HL-60 (cell line): Measurements from ENCODE around the gene ZNF547.

ENCODE experiments used
- DNase-seq, 2 experiments: peaks; one replicate each; pipeline ENCODE4 v3.0.0-alpha.2; 2010 to 2020; ENCODE audit warnings: low read depth in 1 of 2, low spot score in 1 of 2
- H3K27ac ChIP-seq: fragments of 250-450 bp; sonication (Bioruptor Pico); replicated peaks from 2 replicates; pipeline ENCODE4 v1.5.1; 2020; ENCODE audit warnings: mild to moderate bottlenecking, moderate library complexity
- H3K27me3 ChIP-seq: fragments of 250-450 bp; sonication (Bioruptor Pico); 2 replicates; pipeline ENCODE4 v1.5.1; 2021; ENCODE audit warnings: mild to moderate bottlenecking, moderate library complexity; ENCODE audit not compliant: insufficient read depth, poor library complexity, severe bottlenecking
- H3K4me3 ChIP-seq: replicated peaks from 2 replicates; pipeline ENCODE4 v1.5.1; 2011; ENCODE audit warnings: mild to moderate bottlenecking, control low read depth, low read length; ENCODE audit not compliant: insufficient read depth
- GABPA ChIP-seq: IDR thresholded peaks from 2 replicates; pipeline ENCODE4 v1.6.1; 2012; ENCODE audit warnings: low read depth
- POLR2AphosphoS5 ChIP-seq: IDR thresholded peaks from 2 replicates; pipeline ENCODE4 v1.6.1; 2012; ENCODE audit warnings: low read depth
- SPI1 ChIP-seq: IDR thresholded peaks from 2 replicates; pipeline ENCODE4 v1.6.1; 2012; ENCODE audit warnings: low read depth, mild to moderate bottlenecking, borderline replicate concordance
- TF ChIP-seq, protein P1 (sequence below): IDR thresholded peaks from one replicate; pipeline ENCODE4 v1.5.1; 2011; ENCODE audit warnings: low read length, control low read depth, inconsistent platforms; ENCODE audit not compliant: insufficient read depth
- TF ChIP-seq, protein P2 (sequence below): IDR thresholded peaks from 2 replicates; pipeline ENCODE4 v1.6.1; 2012; ENCODE audit warnings: low read depth; ENCODE audit not compliant: insufficient replicate concordance

The ZNF547 gene

GRCh38 chr19:57357406-57357805 is 5.9 kb upstream of the ZNF547 start:
- TF ChIP-seq, protein P1, sequence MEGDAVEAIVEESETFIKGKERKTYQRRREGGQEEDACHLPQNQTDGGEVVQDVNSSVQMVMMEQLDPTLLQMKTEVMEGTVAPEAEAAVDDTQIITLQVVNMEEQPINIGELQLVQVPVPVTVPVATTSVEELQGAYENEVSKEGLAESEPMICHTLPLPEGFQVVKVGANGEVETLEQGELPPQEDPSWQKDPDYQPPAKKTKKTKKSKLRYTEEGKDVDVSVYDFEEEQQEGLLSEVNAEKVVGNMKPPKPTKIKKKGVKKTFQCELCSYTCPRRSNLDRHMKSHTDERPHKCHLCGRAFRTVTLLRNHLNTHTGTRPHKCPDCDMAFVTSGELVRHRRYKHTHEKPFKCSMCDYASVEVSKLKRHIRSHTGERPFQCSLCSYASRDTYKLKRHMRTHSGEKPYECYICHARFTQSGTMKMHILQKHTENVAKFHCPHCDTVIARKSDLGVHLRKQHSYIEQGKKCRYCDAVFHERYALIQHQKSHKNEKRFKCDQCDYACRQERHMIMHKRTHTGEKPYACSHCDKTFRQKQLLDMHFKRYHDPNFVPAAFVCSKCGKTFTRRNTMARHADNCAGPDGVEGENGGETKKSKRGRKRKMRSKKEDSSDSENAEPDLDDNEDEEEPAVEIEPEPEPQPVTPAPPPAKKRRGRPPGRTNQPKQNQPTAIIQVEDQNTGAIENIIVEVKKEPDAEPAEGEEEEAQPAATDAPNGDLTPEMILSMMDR = no peak
- Histone ChIP-seq H3K27ac (no peak overlapping the region), H3K4me3 (no peak overlapping the region), H3K27me3 (no peaks in the 10 kb centered on the region)
- DNase-seq = no peak

DNA sequence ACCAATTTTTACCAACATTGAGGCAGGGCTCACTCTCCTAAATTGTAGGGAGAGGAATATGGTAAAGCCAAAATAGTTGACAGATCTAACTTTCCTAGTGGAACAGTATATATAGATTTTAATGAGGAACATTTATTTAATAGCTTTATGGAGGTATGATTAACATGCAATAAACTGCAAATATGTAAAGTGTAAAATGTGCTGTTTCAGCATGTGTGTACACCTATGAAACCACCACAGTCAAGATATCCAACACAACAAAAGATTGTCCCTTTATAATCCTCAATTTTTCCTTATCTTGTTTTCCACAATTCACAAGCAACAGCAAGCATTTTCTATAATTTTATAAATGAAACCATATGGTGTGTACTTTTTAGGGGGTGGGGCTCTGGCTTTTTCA is 4.1 kb upstream of the ZNF547 start:
- DNase-seq = no peak
- Histone ChIP-seq H3K4me3 (no peak overlapping the region), H3K27me3 (no peaks in the 10 kb centered on the region), H3K27ac (no peak overlapping the region)
- TF ChIP-seq, protein P2, sequence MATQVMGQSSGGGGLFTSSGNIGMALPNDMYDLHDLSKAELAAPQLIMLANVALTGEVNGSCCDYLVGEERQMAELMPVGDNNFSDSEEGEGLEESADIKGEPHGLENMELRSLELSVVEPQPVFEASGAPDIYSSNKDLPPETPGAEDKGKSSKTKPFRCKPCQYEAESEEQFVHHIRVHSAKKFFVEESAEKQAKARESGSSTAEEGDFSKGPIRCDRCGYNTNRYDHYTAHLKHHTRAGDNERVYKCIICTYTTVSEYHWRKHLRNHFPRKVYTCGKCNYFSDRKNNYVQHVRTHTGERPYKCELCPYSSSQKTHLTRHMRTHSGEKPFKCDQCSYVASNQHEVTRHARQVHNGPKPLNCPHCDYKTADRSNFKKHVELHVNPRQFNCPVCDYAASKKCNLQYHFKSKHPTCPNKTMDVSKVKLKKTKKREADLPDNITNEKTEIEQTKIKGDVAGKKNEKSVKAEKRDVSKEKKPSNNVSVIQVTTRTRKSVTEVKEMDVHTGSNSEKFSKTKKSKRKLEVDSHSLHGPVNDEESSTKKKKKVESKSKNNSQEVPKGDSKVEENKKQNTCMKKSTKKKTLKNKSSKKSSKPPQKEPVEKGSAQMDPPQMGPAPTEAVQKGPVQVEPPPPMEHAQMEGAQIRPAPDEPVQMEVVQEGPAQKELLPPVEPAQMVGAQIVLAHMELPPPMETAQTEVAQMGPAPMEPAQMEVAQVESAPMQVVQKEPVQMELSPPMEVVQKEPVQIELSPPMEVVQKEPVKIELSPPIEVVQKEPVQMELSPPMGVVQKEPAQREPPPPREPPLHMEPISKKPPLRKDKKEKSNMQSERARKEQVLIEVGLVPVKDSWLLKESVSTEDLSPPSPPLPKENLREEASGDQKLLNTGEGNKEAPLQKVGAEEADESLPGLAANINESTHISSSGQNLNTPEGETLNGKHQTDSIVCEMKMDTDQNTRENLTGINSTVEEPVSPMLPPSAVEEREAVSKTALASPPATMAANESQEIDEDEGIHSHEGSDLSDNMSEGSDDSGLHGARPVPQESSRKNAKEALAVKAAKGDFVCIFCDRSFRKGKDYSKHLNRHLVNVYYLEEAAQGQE = no peak
- TF ChIP-seq SPI1 = no peak
- TF ChIP-seq, protein P1 = no peak
- no peak for TF ChIP-seq GABPA
- no peak for TF ChIP-seq POLR2AphosphoS5

DNA sequence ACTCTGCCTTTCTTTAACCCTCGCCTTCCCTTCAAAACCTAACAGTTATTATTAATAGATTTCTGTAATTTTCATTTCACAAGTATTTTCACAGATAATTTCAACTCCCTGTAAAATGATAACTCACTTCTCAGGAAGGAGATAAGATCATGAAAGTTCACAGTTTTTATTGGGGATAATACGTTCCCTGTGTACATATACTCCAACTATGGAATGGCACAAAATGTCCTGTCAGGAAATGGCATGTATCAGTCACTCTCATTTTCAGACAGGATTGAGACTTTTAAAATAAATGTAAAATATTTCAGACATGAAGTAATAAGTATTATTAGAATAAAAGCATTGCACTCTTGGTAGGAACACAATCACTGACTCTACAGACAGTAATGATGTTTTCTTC is 932 bp upstream of the ZNF547 start:
- TF ChIP-seq POLR2AphosphoS5 (no peak), GABPA (no peak), SPI1 (no peak)
- TF ChIP-seq, protein P1 = no peak
- TF ChIP-seq, protein P2 = no peak
- DNase-seq = no peak
- no peaks in the 10 kb centered on the region for H3K27me3 ChIP-seq
- peak overlapping the region; percentile 80 for H3K27ac ChIP-seq
- no peak overlapping the region; the same call in 1 of the 2 replicates for H3K4me3 ChIP-seq

GRCh38 chr19:57363688-57364181 is 384 bp downstream of the ZNF547 start:
- H3K27ac ChIP-seq = peak overlapping the region; percentile 67
- no peaks in the 10 kb centered on the region for H3K27me3 ChIP-seq
- H3K4me3 ChIP-seq = peak overlapping the region; percentile 89
- TF ChIP-seq, protein P1 = no peak
- TF ChIP-seq, protein P2 = no peak
- TF ChIP-seq POLR2AphosphoS5 (no peak), GABPA (no peak), SPI1 (no peak)
- no peak for DNase-seq
